Tibial artery (tissue), 4 donors: ENCODE data around the gene CYP24A1.

Experiments
- DNase-seq, 2 donors: peaks; one replicate each; pipeline ENCODE4 v3.0.0-alpha.2; 2019
- H3K27ac ChIP-seq, 2 donors: fragments of 200-600 bp; sonication (generic) in 1 of 2; 1 replicate in 1 of 2; 2 replicates in 1 of 2; pipeline ENCODE4 v1.5.1; 2018 to 2019; ENCODE audit warnings: mild to moderate bottlenecking in 1 of 2
- H3K27me3 ChIP-seq, 2 donors: fragments of 200-600 bp; sonication (generic) in 1 of 2; one replicate each; pipeline versions ENCODE4 v1.5.1 to v1.6.0; 2016 to 2019
- H3K36me3 ChIP-seq, 3 donors: fragments of 200-600 bp; sonication (generic) in 2 of 3; one replicate each; pipeline ENCODE4 v1.5.1; 2016 to 2019; ENCODE audit warnings: mild to moderate bottlenecking in 2 of 3
- H3K4me1 ChIP-seq, 4 donors: fragments of 200-600 bp; sonication (generic) in 2 of 4; 1 replicate in 3 of 4; 2 replicates in 1 of 4; pipeline ENCODE4 v1.5.1; 2016 to 2019
- H3K4me3 ChIP-seq, 2 donors: fragments of 200-600 bp; sonication (generic) in 1 of 2; 1 replicate in 1 of 2; 2 replicates in 1 of 2; pipeline ENCODE4 v1.5.1; 2018 to 2019; ENCODE audit warnings: mild to moderate bottlenecking in 2 of 2
- H3K9me3 ChIP-seq, 3 donors: fragments of 200-600 bp; sonication (generic) in 1 of 3; one replicate each; pipeline ENCODE4 v1.5.1; 2016 to 2019
- CTCF ChIP-seq, 2 experiments: fragments of 200-600 bp in 1 of 2; fragments of 450-650 bp in 1 of 2; IDR thresholded peaks; one replicate each; pipeline ENCODE4 v1.5.1; 2017 to 2019; ENCODE audit warnings: antibody characterized with exemption in 2 of 2, mild to moderate bottlenecking in 1 of 2, moderate library complexity in 1 of 2
- intact Hi-C: fragments of 100-400 bp; cut with DNase I; formaldehyde crosslinking; loops from one replicate; pipeline ENCODE4 v1.15.0; 2023; ENCODE audit warnings: low total_unique reads

The CYP24A1 gene

GRCh38 chr20:54122189-54122588 is 51.6 kb downstream of the CYP24A1 start:
- no peak for TF ChIP-seq CTCF (IDR thresholded peaks at IDR 0.05)
- intact Hi-C loops: no loop called here
- no peak for DNase-seq
- Histone ChIP-seq H3K27me3 (no peaks in the 10 kb centered on the region), H3K9me3 (no peaks in the 10 kb centered on the region), H3K36me3 (no peaks in the 10 kb centered on the region), H3K4me3 (no peak overlapping the region), H3K27ac (no peak overlapping the region), H3K4me1 (no peaks in the 10 kb centered on the region)

- Histone ChIP-seq H3K27me3 (no peaks in the 10 kb centered on the region), H3K4me3 (no peak overlapping the region), H3K27ac (no peak overlapping the region), H3K9me3 (no peaks in the 10 kb centered on the region), H3K36me3 (no peaks in the 10 kb centered on the region), H3K4me1 (no peaks in the 10 kb centered on the region)
- DNase-seq: no peak
- intact Hi-C loops: no loop called here
- TF ChIP-seq CTCF (IDR thresholded peaks at IDR 0.05): no peak
Observed at GRCh38 chr20:54119744-54120143, 54.0 kb downstream of the CYP24A1 start.

GRCh38 chr20:54118220-54119001 is 55.4 kb downstream of the CYP24A1 start:
- Histone ChIP-seq H3K4me1 (no peaks in the 10 kb centered on the region), H3K36me3 (no peaks in the 10 kb centered on the region), H3K27ac (no peak overlapping the region), H3K27me3 (no peaks in the 10 kb centered on the region), H3K9me3 (no peaks in the 10 kb centered on the region), H3K4me3 (no peak overlapping the region)
- TF ChIP-seq CTCF (IDR thresholded peaks at IDR 0.05): no peak
- intact Hi-C loops: no loop called here
- no peak for DNase-seq

- no peak for DNase-seq
- intact Hi-C loops: no loop called here
- no peak for TF ChIP-seq CTCF (IDR thresholded peaks at IDR 0.05)
- Histone ChIP-seq H3K27ac (no peak overlapping the region), H3K4me1 (no peaks in the 10 kb centered on the region), H3K27me3 (no peaks in the 10 kb centered on the region), H3K9me3 (no peaks in the 10 kb centered on the region), H3K4me3 (no peak overlapping the region), H3K36me3 (no peaks in the 10 kb centered on the region)
Observed at GRCh38 chr20:54116550-54117235, 57.1 kb downstream of the CYP24A1 start.

GRCh38 chr20:54115172-54115854 is 58.5 kb downstream of the CYP24A1 start:
- H3K9me3 ChIP-seq: no peaks in the 10 kb centered on the region
- no peak overlapping the region for H3K4me3 ChIP-seq
- intact Hi-C loops: no loop called here
- no peak for DNase-seq
- H3K27ac ChIP-seq: no peak overlapping the region
- no peaks in the 10 kb centered on the region for H3K27me3 ChIP-seq
- H3K36me3 ChIP-seq: no peaks in the 10 kb centered on the region
- no peak for TF ChIP-seq CTCF (IDR thresholded peaks at IDR 0.05)
- no peaks in the 10 kb centered on the region for H3K4me1 ChIP-seq
